Measurements from ENCODE around the gene CD74. TPM values are rescaled to one million over a fixed set of nuclear protein-coding genes. Genes with fewer than 3 reads are reported as not detected.
A peak's percentile ranks its signal among the peaks of the same experiment; 100 is the strongest.
"Not testable (repeated sequence)": the region's sequence is repeated elsewhere in the genome, so short reads cannot be mapped to it uniquely, and the experiment has no call there.

The CD74 gene
- total RNA-seq = 1.3 and 2.9 TPM in 2 replicates
- polyA plus RNA-seq (2012) = not detected

DNA sequence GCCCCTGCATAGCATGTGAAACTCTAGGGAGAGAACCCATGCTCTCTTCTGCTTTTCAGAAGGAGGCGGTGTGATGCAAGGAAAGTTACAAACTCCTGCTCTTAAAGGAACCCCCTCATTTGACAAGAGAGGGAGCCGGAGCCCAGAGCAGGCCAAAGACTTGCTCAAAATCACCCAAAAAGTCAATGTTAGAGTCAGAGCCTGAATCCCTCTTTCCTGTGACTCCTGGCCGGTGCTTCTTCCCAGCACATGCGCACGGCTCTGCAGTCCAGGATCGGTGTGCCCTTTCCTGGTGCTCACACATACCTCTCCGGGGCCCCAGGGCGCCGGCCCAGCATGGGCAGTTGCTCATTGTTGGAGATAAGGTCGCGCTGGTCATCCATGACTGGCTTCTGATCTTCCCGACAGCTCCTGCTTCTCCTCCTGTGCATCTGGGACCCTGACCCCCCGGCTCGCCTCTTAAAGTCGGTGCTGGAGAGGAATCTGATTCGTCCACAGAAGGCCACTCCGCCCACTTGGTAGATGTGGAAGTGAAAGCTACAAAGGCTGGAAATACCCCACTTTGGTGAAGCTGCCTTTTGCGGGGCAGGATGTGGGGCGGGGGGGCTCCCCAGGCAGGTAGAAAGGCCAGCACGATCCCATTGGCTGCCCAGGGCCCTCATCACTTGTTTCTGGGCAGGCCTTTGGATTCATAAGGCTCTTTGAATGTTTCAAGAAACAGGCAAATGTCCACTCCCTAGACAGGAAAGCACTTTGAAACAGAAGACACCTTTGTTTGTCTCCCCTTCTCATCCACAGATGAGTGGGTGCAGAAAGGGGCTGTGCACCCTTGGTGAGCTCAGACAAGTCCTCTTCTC, at the start of gene CD74:
CD74 (minus strand) TSS at position 592 of the 857 bp plus-strand sequence; CDS start at position 431, 161 bp downstream.
- DNase-seq (ENCODE audit: low read depth) = no peak

DNA sequence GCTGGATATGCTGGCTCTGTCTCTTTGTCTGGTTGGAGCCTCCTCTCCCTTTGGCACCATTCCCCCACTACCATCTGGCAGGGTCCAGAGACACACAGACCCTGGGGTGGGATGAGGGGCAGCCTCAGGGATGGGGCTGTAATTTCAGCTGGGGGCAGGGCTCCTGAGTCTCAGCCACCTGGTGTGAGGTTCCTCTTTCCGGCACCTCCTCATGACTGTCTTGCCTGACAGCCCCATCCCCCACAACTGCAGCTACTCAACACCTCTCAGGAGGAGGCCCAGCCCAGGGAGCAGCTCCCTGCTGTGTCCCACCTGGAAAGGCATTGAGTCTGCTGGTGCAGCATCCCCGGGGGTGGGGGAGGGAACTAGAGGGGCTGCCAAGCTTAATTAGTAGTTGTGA, 48.5 kb upstream of the CD74 start:
- DNase-seq (ENCODE audit: low read depth) = no peak

DNA sequence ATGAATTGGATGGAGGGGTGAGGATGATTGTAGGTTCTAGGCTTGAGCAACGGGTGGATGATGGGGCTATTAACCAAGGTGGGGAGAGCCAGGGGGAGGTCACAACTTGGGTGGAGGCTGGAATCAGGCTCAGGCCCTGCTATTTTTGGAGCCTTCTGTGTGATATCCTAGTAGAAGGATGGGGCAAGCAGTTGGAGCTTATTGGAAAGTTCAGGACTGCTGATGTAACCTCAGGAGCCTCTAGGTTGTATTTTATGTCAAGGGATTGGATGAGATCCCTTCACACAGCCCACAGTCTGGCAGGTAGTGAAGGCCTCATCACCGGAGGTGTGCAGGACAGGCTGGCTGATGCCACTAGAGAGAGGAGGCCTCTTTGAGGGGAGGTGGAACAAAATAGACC, 48.1 kb upstream of the CD74 start:
- no peak for DNase-seq (ENCODE audit: low read depth)

DNA sequence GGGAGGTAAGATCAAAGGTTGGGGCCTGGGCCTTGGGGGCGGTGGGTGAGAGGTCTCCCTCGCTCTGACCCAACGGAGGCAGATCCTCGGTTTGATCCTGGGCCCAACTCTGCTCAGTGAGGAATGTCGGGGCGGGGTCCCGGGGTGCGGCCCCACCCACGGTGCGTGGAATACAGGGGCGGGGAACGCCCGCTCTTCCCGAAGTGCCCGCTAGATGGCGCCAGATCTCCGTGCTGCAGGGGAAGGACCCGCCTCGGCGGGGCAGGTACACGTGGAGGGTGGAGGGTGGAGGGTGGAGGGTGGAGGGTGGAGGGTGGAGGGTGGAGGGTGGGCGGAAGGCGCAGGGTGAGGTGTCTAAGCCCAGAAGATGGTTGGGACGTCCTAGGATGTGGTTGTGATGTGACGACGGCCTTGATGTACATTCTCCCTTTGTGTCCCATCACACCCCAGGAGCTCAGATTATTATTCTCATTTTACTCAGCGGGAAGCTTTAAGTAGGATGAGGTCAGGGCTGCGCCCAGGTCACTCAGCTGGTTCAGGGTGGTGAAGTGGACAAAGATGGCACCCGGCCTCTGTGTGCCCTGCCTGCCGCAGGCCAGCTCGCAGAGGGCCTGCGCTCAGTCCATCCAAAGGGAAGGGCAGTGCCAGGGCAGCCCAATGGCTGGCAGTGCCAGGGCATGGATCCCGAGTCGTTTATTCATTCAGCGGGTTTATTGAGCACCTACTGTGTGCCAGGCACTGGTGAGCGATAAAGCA, 46.3 kb upstream of the CD74 start:
- DNase-seq (ENCODE audit: low read depth) = peak; percentile 69

DNA sequence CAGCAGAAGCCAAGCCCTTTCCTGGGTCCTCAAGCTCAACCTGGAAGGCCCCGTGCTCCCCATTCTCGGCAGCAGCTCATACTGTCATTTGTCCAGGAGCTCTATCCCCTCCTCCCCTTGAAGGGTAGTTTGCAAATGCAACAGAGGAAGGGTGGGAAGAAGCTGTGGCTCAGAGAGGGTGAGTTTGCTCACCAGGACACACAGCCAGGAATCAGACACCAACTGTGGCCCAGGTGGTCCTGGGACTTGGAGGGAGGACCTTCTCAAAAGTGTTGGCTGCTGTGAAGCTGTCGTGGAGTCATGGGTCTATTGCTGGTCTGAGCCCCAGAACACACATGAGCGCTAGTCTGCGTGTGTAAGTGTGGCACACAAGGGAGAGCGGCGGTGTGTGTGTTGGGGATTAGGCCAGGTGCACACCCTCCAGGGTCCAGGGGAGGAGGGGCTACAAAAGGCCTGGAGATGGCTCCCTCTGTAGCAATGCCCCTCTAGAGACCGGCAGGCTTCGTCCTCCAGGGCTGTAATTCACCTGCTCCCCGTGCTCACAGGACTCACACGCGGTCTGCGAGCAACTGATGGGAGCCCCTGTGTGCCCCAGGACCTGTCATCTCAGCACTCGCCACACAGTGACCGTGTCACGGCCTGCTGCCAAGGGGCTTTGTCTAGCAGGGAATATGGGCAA, 45.0 kb upstream of the CD74 start:
- DNase-seq (ENCODE audit: low read depth) = no peak

DNA sequence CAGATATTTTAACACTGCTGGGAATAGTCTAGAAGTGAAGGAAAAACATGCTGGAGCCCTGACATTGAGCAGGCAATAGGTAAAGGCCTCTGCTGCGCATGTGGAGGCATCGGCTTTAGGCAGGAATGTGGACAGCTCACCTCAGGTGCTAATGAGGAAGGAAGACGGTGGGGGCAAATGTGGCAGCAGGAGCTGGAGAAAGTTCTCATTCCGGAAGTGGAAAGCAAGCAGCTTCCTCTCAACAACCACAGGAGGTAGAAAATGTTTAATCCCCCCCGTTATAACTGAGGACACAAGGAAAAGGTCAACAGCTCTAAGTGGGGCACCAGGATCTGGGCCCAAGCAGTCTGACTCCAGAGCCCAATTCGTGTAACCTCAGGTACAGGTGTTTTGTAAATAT, 44.4 kb upstream of the CD74 start:
- no peak for DNase-seq (ENCODE audit: low read depth)

DNA sequence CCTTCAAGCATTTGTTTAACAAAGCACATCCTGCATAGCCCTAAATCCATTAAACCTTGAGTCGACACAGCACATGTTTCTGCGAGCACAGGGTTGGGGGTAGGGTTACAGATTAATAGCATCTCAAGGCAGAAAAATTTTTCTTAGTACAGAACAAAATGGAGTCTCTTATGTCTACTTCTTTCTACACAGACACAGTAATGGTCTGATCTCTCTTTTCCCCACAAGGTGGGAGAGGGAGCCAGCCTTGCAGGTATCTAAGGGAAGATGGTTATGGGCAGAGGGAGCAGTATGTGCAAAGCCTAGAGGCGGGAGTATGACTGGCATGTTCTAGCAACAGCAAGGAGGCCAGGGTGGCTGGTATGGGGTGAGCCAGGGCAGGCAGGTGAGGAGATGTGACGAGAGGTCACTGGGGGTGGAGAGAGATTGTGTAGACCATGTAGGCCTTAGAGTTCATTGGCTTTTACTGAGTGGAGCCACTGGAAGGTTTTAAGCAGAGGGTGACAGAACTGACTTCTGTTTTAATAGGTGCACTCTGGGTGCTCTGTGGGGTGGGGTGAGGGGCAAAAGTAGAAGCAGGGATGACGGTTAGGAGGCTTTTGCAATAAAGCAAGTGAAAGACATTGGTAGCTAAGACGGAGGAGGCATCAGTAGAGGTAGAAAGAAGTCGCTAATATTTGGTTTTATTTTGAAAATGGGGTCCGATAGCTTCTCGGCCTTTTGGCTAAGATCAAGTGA, 42.0 kb upstream of the CD74 start:
- no peak for DNase-seq (ENCODE audit: low read depth)

DNA sequence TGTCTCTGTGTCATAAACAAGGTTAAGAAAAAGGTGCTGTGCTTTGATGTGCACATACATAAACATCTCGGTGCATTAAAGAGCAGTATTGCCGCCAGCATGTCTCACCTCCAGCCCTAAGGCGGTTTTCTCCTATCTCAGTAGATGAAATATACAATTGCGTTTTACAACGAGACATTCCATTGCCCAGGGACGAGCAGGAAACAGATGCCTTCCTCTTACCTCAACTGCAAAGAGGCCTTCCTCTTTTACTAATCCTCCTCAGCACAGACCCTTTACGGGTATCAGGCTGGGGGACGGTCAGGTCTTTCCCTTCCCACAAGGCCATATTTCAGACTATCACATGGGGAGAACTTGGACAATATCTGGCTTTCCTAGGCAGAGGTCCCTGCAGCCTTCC, 41.3 kb upstream of the CD74 start:
- not testable (repeated sequence) for DNase-seq (ENCODE audit: low read depth)

DNA sequence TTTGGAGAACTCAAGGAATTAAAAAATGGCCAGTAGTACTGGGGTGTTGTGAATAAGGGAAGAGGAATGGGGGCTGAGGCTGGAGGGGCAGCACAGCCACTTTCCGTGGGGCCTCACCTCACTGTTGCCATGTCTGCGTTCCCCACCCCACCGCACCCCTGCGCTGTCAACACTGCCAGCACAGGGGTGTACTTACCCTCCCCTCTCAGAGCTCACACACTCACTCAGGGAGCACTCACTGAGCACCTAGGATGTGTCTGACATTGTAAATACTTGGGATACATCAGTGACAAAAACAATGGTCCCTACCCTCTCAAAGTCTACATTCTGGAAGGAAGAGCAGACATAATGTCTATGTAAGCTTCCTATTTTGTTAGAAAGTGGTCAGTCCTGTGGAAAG, 40.2 kb upstream of the CD74 start:
- no peak for DNase-seq (ENCODE audit: low read depth)

DNA sequence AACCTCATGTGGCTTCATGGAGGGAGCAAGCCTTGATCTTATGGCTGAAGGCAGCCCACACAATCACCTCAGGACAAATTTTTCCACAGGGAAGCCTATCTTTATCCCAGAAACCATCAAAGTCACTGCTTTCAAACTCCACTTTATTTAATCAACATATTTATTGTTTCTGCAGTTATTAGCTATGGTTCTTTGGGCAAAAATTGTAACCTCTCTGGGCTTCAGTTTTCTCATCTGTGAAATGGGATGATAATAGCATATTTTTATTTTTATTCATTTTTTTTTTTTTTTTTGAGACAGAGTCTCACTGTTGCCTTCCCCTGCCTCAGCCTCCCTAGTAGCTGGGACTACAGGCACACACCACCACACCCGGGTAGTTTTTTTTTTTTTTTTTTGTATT, 38.9 kb upstream of the CD74 start:
- DNase-seq (ENCODE audit: low read depth) = no peak

DNA sequence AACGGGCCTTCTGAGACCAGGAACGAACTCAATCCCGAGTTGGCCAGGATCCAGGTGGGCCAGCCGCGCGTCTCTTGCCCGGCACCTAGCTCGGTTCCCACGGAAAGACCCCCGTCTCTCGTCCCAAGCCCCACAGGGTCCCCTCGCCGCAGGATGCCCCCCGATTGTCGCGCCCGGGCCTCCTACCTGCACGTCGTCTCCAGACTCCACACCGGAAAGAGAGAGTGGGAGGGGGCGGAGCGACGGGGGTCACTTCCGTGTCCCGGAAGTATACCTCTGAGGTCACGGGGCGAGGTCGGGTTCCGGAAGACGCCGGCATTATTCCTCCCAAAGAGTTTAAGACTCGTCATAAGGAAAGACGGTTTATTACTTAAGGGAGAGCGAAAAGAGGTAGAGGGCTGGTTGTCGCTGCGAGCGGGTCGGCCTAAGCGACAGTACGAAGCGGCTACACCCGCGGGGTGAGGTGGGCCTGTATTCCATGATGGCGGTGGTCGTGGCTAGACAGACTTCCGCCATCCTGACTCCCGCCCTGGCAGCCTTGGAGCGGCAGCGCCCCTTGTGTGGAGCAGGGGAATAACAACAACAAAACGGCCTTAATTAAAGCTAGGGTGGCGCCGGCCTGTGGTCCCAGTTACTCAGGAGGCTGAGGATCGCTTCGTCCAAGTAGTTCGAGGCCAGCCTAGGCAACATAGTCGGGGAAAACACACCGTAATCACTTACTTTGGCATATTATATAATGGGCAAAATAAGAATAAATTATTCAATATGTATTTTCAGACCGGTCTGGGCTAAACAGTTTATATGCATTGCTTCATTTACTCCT, 37.0 kb upstream of the CD74 start, which contains the start of gene RPS14:
RPS14 (minus strand) TSS at position 223 of the 823 bp plus-strand sequence. CDS start 2,006 bp downstream, outside the sequence.
- peak; percentile 95 for DNase-seq (ENCODE audit: low read depth)

DNA sequence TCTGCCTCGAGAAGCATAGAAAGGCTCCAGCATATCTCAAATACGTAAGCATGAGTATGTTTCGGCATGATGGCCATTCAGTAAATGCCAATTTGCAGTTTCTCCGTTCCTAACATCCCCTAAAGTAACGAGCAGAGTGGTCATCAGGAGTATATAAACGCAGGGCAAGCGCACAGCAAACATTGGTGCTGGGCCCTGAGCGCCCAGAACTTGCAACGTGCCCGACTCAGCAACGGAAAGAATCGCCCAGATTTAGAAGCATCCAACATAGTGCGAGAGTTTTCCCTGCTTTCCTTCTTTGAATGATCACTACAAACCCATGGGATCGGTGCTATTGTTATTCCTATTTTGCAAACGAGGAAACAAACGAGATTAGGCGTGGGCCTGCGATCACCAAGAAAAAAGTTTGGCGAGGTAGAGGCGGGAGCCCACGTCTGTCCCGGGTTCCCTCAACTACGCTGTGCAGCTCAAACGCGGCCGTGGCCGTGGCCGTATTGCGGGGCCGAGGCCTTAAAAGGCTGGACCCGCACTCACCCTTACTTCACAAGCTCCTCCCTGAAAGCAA, 36.3 kb upstream of the CD74 start:
- peak; percentile 36 for DNase-seq (ENCODE audit: low read depth)

DNA sequence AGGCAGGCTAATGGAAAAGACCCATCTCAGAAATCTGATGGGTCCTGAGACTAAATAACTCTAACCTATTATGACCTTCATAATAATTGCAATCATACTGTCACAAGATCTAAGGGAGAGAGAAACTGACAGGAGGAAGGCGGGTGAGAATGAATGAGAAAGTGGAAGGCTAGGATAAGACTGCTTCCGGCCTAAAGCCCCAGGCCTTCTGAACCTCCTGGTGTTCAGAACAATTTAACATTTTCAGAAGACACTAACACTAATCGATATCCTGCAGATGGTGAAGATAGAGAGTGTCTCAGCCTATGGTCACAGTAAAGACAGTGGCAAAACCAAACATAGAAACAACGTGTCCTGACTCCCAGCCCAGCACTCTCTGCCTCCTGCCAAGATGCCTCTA, 35.6 kb upstream of the CD74 start:
- DNase-seq (ENCODE audit: low read depth) = no peak

DNA sequence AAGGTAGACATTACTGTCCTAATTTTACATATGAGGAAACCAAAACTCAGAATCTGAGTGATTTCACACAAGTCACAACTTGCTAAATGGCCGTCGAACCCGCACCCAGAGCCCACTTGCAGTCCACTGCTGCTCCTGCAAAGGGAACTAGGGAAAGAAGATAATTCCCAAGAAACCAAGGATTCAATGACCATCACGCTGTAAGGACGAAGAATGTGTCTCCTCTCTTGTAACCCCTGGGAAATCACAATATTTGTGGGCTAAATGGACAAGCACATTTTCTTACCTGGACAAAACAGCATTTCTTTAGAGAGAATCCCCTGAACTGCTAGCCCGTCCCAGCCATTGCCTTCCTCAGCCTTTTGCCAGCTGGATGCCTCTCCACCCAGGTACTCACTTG, 34.5 kb upstream of the CD74 start:
- no peak for DNase-seq (ENCODE audit: low read depth)

DNA sequence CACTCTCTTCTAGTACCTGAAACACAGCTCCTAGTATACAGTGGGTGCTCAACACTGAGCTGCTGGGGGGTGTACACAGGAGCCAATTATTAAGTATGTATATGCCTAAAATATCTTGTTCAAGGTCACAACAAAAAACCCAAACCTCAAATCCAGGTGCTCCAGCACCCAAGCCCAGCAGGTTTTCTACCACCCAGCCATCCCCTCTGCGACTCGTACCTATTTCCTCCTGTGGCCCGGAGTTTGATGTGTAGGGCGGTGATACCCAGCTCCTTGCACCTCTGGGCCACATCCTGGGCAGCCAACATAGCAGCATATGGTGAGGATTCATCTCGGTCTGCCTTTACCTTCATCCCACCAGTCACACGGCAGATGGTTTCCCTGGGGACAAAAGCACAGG, 33.9 kb upstream of the CD74 start:
- no peak for DNase-seq (ENCODE audit: low read depth)

DNA sequence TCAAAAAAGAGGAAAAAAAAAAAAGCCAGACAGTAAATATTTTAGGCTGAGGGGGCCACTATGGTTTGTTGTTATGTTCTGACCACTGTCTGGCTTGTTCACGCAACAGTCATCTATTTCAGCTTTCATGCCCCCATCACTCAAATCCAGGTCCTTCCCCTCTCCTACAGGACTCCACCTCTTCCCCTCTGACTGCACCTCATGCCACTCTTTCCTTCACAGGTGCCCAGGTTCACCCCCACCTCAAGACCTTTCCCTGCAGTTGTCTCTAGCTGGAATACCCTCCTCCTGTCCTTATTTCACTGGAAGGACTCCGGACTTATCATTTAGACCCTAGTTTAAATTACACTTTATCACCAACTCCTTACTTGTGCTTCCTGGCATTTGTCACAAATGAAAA, 33.4 kb upstream of the CD74 start:
- no peak for DNase-seq (ENCODE audit: low read depth)

DNA sequence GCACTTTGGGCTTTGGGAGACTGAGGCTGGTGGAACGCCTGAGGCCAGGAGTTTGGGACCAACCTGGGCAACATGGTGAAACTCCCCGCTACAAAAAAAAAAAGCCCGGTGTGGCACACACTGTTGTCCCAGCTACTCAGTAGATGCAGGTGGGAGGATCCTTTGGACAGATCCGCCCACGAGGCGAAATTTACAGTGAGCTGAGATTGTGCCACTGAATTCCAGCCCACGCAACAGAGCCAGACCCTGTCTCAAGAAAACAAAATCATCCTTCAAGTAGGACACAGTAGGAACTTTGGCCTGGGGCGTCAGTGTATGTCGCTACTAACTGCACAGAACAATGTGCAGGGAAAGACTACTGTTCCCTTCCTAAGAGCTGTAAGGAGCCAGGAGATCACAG, 32.1 kb upstream of the CD74 start:
- no peak for DNase-seq (ENCODE audit: low read depth)

DNA sequence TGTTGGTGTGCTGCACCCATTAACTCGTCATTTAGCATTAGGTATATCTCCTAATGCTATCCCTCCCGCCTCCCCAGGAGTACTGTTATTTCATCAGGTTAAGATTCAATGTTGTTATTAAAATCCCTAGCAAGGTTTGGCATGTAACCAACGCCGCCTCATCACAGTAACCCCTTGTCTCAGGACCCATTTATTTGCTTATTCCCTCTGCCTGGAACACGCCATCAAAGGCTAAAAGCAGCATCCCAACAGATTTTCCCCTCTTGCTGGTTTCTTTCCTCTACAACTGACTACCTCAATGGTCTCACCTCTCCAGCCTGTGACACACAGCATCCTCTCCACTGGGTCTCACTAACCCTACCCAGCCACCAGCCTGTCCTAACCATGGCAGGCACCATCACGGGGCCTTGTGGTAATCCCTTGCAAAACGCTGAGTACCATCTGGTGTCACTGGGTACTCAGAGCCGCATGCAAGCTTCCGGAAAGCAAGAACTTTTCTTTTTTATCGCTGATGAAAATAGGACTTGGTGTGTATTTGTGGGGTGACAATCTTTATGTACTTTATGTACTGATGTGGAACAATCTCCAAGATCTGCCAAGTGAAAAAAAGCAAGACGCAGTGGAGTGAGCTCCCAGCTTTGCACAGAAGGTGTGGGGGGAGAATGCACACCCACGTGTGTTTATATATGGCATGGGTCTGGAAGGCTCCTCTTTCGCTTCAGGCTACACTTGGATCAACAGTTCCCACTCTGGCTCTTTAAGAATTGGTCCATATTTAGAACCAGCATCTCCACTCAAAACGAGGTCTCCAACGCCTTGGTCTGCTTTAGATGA, 30.7 kb upstream of the CD74 start:
- no peak for DNase-seq (ENCODE audit: low read depth)

DNA sequence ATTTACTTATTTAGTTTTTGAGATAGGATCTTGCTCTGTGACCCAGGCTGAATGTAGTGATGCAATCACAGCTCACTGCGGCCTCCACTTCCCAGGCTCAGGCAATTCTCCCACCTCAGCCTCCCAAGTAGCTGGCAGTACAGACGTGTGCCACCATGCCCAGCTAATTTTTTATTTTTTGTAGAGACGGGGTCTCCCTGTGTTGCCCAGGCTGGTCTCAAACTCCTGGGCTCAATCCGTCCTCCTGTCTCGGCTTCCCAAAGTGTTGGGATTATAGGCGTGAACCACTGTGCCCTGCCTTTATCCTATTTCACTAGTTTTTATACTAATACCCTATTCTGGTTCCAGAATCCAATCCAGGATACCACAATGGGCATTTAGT, 30.0 kb upstream of the CD74 start:
- DNase-seq (ENCODE audit: low read depth) = no peak
